Activated CD4-positive, alpha-beta T cell treated with anti-CD3 and anti-CD28 coated beads for 24 hours (primary cell): Measurements from ENCODE around the gene TRIM5.
"Not testable (repeated sequence)": the region's sequence is repeated elsewhere in the genome, so short reads cannot be mapped to it uniquely, and the experiment has no call there.

ENCODE experiments used
- DNase-seq, 2 donors: peaks; one replicate each; pipeline ENCODE4 v3.0.0-alpha.2; 2020; ENCODE audit warnings: low read depth in 2 of 2

TRIM5 gene

DNA sequence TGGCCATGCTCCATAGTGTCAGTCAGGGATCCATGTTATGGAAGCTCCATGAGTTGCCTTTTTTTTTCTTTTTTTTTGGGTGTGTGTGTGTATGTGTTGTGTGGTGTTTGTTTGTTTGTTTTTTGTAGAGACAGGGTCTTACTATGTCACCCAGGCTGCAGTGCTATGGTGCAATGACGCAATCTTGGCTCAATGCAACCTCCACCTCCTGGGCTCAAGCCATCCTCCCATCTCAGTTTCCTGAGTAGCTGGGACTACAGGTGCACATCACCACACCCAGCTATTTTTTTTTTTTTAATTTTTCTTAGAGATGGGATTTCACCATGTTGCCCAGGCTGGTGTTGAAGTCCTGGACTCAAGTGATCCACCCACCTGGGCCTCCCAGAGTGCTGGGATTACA lies 3.6 kb upstream of the TRIM5 start:
- no peak for DNase-seq

DNA sequence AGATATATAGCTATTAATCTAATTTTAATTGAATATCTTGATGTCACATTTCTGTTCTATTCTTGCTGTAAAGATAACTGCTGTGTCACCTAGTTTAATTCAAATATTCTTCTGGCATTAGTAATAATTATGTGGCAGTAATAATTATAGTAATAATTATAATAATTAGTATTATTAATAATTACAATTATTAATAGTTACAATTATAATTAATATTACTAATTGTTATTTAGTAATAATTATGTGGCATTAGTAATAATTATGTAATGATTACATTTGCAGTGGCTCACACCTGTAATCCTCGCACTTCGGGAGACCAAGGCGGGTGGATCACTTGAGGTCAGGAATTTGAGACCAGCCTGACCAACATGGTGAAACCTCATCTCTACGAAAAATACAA lies 1.6 kb upstream of the TRIM5 start:
- DNase-seq = no peak

DNA sequence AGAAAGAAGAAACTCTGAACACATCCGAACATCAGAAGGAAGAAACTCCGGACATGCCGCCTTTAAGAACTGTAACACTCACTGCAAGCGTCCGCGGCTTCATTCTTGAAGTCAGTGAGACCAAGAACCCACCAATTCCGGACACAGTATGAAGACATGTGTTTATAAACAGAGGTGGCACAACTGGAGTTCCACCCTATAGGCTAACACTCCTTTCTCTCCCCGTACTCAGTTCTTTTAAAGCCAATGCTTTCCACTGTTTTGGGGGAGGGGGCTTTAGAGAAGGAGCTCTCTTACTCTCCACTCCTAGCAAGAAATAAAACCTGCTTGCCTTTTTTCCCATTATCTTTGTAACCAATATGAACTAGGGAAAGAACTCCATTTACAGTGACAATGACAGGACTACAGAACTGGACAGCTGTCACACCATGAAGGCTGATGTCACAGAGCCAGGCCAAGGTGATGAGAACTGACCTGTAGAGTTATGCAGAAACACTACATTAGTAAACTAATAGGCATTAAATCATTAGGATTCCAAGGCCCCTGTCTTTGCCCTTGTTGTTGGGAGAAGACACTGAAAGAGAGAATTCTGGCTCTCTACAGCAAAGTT lies 733 bp downstream of the TRIM5 start:
- no peak for DNase-seq

DNA sequence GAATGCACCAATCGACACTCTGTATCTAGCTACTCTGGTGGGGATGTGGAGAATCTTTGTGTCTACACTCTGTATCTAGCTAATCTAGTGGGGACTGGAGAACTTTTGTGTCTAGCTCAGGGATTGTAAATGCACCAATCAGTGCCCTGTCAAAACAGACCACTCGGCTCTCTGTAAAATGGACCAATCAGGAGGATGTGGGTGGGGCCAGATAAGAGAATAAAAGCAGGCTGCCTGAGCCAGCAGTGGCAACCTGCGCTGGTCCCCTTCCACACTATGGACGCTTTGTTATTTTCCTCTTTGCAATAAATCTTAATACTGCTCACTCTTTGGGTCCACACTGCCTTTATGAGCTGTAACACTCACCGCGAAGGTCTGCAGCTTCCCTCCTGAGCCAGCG lies 1.3 kb downstream of the TRIM5 start:
- not testable (repeated sequence) for DNase-seq

DNA sequence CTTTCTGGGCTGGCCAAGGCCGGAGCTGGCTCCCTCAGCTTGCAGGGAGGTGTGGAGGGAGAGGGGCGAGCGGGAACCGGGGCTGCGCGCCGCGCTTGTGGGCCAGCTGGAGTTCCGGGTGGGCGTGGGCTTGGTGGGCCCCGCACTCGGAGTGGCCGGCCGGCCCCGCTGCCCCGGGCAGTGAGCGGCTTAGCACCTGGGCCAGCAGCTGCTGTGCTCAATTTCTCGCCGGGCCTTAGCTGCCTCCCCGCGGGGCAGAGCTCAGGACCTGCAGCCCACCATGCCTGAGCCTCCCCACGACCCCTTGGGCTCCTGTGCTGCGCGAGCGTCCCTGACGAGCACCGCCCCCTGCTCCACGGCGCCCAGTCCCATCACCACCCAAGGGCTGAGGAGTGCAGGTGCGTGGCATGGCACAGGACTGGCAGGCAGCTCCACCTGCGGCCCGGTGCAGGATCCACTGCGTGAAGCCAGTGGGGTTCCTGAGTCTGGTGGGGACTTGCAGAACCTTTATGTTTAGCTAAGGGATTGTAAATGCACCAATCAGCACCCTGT lies 1.9 kb downstream of the TRIM5 start:
- not testable (repeated sequence) for DNase-seq

DNA sequence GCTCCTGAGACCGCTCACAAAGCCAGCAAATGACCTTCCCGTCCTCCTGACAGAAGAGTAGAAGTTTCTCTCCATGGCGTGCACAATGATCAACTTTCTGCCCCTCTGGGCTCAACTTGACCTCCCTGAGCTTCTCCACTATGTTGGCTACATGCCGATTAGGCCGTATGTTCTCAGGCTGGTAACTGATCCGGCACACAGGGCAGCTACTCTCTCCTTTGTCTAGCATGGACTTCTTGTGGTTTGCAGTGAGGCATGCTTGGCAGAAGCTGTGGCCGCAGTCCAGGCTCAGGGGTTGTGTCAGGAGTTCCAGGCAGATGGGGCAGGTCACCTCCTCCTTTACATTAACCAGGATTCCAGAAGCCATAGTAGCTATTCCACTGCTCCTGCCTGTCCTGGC lies 5.1 kb downstream of the TRIM5 start:
- DNase-seq = no peak

DNA sequence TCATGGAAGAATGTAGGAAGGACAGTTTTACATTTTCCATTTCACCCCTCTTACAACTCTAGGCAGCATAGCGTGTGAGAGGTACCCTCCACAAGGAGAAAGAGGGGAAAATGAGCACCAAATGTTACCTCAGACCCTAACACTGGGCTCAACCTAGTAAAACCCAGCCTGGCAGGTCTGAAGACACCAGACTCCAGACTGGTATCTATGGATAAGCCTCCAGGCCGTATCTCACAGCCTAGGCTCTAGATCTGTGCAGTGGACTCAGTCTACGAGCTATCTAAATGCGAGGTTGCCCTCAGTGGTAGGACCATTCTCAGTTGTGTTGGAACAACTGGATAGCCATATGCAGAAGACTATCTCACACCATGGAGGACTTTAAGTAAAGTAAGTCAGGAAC lies 10.5 kb downstream of the TRIM5 start:
- DNase-seq = no peak

DNA sequence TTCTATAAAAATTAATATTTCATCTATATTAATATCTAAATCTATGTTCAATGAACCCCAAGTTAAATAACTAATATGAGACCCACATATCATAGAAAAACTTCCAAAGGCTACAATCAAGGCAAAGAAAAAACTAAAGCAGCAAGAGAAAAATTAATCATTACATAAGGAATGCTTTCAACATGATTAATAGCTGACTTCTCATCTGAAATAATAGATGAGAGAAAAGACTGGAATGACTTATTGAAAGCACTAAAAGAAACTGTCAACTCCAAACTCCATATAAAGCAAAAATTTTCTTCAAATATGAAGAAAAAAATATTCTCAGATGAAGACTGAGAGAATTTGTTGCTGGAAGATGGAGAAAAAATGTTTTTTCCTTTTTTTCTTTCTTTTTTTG lies 13.0 kb downstream of the TRIM5 start:
- no peak for DNase-seq

DNA sequence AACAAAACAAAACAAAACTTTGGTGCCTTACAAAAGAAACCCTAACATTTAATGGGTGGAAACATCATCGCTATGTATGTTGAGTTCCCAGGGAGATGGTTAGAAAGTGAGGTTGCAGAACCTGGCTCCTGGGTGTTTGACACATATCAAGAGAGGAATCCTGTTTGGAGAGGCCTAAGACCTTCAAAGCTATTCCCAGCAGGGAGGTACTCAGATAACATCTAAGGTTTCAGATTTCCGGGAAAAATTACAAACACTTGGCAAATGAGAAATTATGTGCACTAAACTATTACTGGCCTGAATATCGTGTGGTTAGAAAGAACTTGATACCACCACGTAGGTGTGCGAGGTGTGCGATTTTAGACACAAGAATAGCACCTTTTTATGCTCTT lies 18.5 kb downstream of the TRIM5 start:
- no peak for DNase-seq

DNA sequence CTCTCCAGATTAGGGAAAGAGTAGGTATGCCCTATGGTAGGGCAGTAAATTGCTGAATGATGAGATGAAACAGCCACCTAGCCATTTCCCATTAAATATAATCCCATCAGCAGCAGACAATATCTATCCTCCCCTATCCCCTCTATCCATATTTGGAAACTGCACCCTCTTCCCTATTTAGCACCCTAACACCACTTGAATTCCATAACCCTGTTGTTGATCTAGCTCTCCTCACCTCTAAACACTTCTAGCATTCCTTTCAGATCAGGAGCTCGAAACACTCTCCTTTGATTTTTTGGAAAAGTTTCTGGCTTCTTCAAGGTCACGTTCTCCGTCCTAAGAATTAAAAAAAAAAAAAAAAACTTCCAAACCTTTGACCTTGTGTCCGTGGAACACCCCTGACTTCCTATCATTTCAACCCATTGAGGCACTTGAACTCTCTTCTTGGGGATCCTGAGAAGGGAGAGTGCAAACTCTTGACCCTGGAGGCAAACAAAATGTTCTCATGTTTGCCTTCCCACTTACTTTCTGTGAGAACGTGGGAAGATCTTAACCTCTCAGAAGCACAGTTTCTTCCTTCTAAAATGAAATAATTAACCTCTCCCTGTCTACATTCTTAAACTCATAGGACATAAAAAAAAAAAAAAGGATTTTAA lies 19.0 kb downstream of the TRIM5 start:
- DNase-seq = no peak

DNA sequence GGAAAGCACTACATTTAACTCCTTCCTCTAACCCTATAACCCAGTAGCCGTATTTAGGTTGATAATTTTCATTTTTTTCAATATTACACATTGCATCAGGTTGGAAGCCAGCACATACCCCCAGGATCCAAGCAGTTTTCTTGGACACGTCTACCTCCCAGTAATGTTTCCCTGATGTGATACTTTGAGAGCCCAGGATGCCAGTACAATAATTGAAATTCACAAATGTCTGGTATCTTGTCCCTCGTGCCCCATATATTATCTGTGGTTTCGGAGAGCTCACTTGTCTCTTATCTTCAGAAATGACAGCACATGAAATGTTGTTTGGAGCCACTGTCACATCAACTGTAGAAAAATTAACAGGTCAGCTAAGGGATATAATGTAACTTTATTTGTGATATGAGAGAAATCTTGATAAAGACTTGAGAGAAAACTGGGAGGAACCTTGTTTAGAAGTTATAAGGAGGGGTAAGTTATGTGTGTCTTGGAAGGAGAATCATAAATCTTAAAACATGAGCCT lies 19.8 kb downstream of the TRIM5 start:
- no peak for DNase-seq

DNA sequence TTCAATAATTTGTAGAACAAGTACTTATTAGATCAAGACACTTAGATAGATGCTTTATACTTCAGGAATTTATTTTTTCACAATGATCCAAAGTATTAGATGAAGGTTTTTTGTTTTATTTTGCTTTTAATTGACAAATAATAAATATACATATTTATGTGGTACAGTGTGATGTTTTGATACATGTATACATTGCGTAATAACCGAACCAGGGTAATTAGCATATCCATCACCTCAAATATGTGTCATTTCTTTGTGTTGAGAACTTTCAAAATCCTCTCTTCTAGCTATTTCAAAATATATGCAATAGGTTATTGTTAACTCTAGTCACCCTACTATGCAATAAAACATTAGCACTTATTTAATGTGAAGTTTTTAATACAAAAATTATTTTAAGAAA lies 21.4 kb downstream of the TRIM5 start:
- DNase-seq = no peak

DNA sequence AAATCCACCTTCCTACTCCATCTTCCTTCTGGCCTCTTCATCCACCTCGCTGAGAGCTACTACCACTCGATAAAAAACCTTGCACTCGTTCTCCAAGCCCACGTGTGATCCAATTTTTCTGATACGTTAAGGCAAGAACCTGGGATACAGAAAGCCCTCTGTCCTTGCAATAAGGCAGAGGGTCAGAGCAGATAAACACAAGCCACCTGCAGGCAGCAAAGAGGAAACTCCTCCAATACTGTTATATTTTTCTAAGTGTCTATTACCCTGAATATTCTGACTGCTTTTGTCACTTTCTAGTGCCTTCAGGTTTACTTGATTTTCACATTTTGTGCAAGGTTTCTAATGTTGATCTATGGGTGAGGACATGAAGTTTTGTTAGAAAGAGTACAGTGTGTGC lies 26.6 kb downstream of the TRIM5 start:
- no peak for DNase-seq

DNA sequence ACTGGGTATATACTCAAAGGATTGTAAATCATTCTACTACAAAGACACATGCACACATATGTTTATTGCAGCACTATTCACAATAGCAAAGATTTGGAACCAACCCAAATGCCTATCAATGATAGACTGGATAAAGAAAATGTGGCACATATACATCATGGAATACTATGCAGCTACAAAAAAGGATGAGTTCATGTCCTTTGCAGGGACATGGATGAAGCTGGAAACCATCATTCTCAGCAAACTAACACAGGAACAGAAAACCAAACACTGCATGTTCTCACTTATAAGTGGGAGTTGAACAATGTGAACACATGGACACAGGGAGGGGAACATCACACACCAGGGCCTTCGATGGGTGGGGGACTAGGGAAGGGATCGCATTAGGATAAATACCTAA lies 27.9 kb downstream of the TRIM5 start:
- DNase-seq = not testable (repeated sequence)

DNA sequence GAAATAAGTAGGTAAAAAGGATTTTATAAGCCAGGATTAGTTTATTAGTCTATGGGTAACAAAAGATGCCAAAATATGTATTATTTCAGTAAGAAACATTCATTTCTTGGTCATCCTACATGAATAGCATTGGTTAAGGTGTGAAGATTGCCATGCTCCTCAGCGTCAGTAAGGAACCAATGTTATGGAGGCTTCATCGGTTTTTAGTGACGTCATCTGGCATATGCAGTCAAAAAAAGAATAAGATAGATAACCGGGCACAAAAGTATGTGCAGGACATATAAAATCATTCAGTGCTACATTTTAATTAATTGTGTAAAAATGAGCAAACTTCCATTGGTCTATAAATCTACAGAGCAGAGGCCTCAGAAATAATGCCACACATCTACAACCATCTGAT lies 29.4 kb downstream of the TRIM5 start:
- DNase-seq = no peak

DNA sequence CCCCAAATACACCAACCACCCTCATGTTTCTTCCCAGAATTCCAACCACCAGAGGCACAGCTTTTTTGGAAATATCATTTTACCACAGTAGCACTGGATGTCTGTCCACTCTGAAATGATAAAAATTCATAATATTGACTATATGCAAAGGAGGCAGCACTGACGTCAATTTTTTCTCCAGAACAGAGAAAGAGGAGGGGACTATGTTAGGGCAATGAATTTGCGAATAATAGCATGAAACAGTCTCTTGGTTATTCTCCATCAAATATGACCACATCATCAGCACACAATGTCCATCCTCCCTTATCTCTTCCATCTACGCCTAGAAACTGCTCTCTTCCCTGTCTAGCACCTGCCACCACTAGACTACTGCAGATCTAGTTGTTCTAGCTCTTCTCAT lies 38.7 kb downstream of the TRIM5 start:
- no peak for DNase-seq

DNA sequence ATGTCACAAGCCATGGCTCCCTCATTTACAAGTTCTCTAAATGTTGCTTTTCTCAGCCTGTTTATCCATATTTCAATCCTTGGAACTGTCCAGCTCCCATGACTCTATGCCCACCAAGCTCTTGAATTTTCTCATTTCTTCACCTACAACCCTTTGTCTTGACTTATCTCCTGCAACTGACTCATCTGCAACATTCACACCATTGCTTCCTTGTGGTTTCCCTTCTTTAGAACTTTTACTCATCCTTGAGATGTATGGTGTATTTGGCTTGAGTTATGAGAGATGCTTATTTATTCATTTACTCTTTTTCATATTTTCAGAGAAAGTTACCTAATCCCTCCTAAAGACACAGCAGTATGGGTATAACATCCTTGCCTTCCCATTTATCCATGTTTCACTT lies 41.3 kb downstream of the TRIM5 start:
- no peak for DNase-seq

DNA sequence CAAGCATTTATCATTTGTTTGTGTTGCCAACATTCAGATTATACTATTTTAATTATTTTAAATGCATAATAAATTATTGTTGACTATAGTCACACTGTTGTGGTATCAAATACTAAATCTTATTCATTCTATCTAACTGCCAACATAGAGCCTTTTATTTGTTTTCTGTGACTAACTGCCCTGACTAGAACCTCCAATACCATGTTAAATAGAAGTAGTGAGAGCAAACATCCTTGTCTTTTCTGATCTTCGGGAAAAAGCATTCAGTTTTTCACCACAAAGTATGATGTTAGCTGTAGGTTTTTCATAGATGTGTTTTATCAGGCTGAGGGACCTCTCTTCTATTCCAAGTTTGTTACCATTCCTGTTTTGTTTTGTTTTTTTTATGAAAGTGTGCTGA lies 44.9 kb downstream of the TRIM5 start:
- DNase-seq = no peak

DNA sequence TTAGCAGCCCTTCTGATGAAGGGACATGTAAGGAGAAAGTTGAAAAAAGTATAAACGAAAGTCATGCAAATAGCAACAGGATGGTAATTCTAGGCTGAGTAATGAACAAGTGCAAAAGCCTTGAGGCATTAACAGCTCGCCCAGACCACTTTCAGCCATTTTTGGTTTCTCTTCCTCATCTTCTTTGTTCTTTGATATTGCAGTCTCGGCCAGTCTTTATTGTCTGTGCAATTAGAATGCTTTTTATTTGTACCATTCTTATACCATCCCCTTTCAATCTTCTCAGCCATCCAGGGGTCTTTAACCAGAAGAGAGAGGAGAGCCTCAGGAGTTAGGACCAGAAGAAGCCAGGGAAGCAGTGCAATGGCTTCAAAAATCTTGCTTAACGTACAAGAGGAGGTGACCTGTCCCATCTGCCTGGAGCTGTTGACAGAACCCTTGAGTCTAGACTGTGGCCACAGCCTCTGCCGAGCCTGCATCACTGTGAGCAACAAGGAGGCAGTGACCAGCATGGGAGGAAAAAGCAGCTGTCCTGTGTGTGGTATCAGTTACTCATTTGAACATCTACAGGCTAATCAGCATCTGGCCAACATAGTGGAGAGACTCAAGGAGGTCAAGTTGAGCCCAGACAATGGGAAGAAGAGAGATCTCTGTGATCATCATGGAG lies 52.8 kb downstream of the TRIM5 start:
- no peak for DNase-seq

DNA sequence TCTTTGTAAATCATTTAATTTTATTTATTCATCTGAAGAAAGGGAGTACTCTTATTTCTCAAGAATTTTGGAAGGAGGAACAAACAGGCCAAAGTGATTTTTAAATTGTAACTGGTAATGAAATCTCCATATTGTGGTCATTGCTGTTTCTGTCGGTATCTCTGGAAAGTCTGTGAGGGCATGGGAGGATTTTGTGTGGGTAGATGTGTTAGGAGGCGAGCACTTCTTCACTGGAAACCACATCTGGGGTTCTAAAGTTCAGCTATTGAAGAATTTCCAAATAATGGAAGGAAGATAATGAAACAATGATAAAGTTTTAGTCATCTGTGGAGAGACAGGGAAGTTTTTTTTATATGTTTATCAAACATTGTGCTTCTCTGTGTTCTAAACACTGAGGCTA lies 53.5 kb downstream of the TRIM5 start:
- DNase-seq = no peak

DNA sequence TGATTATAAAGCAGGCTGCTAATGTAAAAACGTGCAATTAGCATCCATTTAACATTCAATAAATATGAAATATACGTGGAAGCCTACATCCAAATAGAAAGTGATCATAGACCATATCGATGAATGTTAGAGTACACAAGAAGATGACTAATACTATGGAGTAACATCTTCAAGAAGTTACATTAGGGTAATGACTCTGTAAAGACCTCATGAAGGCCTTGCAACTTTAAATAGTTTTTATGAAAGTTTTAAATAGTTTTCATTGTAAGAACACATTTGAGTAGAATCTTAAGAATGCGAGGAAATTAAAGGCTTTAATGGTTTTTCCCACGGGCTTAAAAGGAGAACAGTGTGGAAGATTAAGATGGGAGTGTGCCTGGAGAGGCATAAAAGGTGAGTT lies 58.7 kb downstream of the TRIM5 start:
- DNase-seq = no peak

DNA sequence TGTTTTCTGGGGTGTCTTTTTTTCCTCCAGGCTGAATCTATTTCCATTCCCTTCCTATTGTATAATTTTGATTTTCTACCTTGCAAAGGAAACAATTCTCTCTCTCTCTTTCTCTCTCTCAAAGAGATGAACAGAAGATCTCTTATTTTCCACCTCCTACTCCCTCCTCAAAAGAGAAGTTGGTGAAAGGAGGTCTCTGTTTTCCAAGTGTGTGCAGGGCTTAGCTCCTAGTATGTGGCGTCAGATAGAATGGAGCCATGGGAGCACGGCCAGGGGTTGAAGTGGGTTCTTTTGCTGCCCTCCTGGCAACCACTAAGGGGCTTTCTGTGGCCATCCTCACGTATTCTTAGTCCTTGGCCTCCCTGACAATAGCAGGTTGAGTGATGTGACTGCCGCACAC lies 59.6 kb downstream of the TRIM5 start:
- DNase-seq = no peak
